ENCODE data around the gene MBP. TPM values are rescaled to one million over a fixed set of nuclear protein-coding genes. Genes with fewer than 3 reads are reported as not detected.
"Not testable (repeated sequence)": the region's sequence is repeated elsewhere in the genome, so short reads cannot be mapped to it uniquely, and the experiment has no call there.

The MBP gene
- total and polyA plus RNA-seq, 2 donors (not counting 3 experiments of a cell fraction or from before 2014, with no cell fraction given) = 1.7 to 2.3 TPM

DNA sequence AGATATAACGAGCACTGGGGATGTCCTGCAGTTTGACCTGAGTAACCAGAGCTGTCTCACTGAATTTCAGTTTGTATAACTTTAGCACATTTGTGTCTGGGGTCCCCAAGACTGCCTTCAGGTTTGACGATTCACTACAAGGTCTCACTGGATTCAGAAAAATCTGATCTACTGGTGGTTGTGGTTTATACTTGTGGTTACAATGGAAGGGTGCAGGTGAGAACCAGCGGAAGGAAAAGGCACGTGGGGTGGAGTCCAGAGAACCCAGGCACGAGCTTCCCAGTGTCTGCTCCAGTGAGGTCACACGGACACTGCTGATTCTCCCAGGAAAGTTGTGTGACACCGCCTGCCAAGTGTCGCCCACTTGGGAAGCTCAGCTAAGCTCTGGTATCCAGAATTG lies 184.2 kb downstream of the MBP start:
- Histone ChIP-seq H3K4me1 (ENCODE audit: control insufficient read depth, extremely low read depth, insufficient read depth, low read length) (peaks cover 2% of the 10 kb centered on the region), H3K27me3 (ENCODE audit: control insufficient read depth in 2 of 2, insufficient read depth in 2 of 2, low read length in 2 of 2) (no peaks in the 10 kb centered on the region), H3K36me3 (ENCODE audit: control insufficient read depth in 2 of 2, extremely low read depth in 1 of 2, insufficient read depth in 2 of 2, low read length in 2 of 2) (peaks cover 0 to 2% of the 10 kb centered on the region in 2 experiments), H3K27ac (ENCODE audit: insufficient read depth, low read depth, low read length) (no peak overlapping the region), H3K9ac (replicated peaks; ENCODE audit: extremely low read depth, insufficient read depth, low read length) (no peak overlapping the region), H3K4me2 (ENCODE audit: insufficient read depth, low read length) (no peak overlapping the region), H3K79me2 (ENCODE audit: control insufficient read depth, insufficient read depth, low read length) (no peaks in the 10 kb centered on the region), H3K9me1 (replicated peaks; ENCODE audit: control insufficient read depth, extremely low read depth, insufficient read depth, low read length) (no peaks in the 10 kb centered on the region), H3K9me3 (replicated peaks; ENCODE audit: control insufficient read depth, insufficient read depth, low read length) (no peaks in the 10 kb centered on the region), H4K20me1 (replicated peaks; ENCODE audit: control insufficient read depth, extremely low read depth, insufficient read depth, low read length) (no peaks in the 10 kb centered on the region), H2AFZ (ENCODE audit: low read depth, low read length) (no peak overlapping the region), H3K4me3 (replicated peaks in 1 of 3; ENCODE audit: insufficient read depth in 1 of 3, low read depth in 1 of 3, low read length in 3 of 3) (no peak overlapping the region)
- intact Hi-C loops (cut with micrococcal nuclease) = no loop called here
- DNase-seq (ENCODE audit: low read depth, low spot score) (no peak), FAIRE-seq (no peak)
- BruUV-seq (replicated peaks) = no TSS peak
- ChIA-PET CTCF (no interaction called here), POLR2A (no interaction called here)
- TF ChIP-seq, protein P1, sequence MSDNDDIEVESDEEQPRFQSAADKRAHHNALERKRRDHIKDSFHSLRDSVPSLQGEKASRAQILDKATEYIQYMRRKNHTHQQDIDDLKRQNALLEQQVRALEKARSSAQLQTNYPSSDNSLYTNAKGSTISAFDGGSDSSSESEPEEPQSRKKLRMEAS (IDR thresholded peaks at IDR 0.05; ENCODE audit: insufficient read depth, insufficient read length) = no peak
- TF ChIP-seq FOS (IDR thresholded peaks at IDR 0.05; ENCODE audit: borderline replicate concordance, insufficient read depth, low read length) (no peak), EZH2 (IDR thresholded peaks at IDR 0.05; ENCODE audit: borderline replicate concordance, low read depth, low read length, severe bottlenecking) (no peak), POLR2AphosphoS5 (IDR thresholded peaks at IDR 0.05; ENCODE audit: insufficient read depth, low read depth, low read length) (no peak), MYC (IDR thresholded peaks at IDR 0.05; ENCODE audit: low read depth, low read length) (no peak), JUN (IDR thresholded peaks at IDR 0.05; ENCODE audit: borderline replicate concordance, insufficient read depth, insufficient read length, low read depth) (no peak)
- TF ChIP-seq, protein P2, sequence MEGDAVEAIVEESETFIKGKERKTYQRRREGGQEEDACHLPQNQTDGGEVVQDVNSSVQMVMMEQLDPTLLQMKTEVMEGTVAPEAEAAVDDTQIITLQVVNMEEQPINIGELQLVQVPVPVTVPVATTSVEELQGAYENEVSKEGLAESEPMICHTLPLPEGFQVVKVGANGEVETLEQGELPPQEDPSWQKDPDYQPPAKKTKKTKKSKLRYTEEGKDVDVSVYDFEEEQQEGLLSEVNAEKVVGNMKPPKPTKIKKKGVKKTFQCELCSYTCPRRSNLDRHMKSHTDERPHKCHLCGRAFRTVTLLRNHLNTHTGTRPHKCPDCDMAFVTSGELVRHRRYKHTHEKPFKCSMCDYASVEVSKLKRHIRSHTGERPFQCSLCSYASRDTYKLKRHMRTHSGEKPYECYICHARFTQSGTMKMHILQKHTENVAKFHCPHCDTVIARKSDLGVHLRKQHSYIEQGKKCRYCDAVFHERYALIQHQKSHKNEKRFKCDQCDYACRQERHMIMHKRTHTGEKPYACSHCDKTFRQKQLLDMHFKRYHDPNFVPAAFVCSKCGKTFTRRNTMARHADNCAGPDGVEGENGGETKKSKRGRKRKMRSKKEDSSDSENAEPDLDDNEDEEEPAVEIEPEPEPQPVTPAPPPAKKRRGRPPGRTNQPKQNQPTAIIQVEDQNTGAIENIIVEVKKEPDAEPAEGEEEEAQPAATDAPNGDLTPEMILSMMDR (IDR thresholded peaks at IDR 0.05; ENCODE audit: extremely low read depth in 1 of 2, insufficient read depth in 1 of 2, low read depth in 1 of 2, low read length in 2 of 2) = no peak
- dilution Hi-C loops (cut with MboI; ENCODE audit: extremely low pct_ligation_motif_present, low sequenced_read_pairs) = no loop called here

DNA sequence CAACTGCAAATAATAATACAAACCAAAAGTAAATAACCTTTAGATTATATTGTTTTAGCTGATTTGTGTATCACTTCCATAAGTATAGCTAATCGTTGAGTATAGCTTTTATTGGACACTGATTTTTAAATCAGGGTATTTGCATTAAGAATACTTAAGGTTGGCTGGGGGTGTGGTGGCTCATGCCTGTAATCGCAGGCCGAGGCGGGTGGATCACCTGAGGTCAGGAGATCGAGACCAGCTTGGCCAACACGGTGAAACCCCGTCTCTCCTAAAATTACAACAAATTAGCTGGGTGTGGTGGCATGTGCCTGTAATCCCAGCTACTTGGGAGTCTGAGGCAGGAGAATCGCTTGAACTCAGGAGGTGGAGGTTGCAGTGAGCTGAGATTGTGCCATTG lies 188.2 kb downstream of the MBP start:
- H3K27me3 ChIP-seq (ENCODE audit: control insufficient read depth in 2 of 2, insufficient read depth in 2 of 2, low read length in 2 of 2); H3K27ac ChIP-seq (ENCODE audit: insufficient read depth, low read depth, low read length); H3K79me2 ChIP-seq (ENCODE audit: control insufficient read depth, insufficient read depth, low read length); POLR2A ChIA-PET; H4K20me1 ChIP-seq (replicated peaks; ENCODE audit: control insufficient read depth, extremely low read depth, insufficient read depth, low read length); DNase-seq (ENCODE audit: low read depth, low spot score); BruUV-seq (replicated peaks); H3K4me3 ChIP-seq (replicated peaks in 1 of 3; ENCODE audit: insufficient read depth in 1 of 3, low read depth in 1 of 3, low read length in 3 of 3); H2AFZ ChIP-seq (ENCODE audit: low read depth, low read length); H3K9me3 ChIP-seq (replicated peaks; ENCODE audit: control insufficient read depth, insufficient read depth, low read length); FAIRE-seq; intact Hi-C loops (cut with micrococcal nuclease); H3K4me1 ChIP-seq (ENCODE audit: control insufficient read depth, extremely low read depth, insufficient read depth, low read length); H3K9ac ChIP-seq (replicated peaks; ENCODE audit: extremely low read depth, insufficient read depth, low read length); H3K9me1 ChIP-seq (replicated peaks; ENCODE audit: control insufficient read depth, extremely low read depth, insufficient read depth, low read length); dilution Hi-C loops (cut with MboI; ENCODE audit: extremely low pct_ligation_motif_present, low sequenced_read_pairs); H3K4me2 ChIP-seq (ENCODE audit: insufficient read depth, low read length); H3K36me3 ChIP-seq (ENCODE audit: control insufficient read depth in 2 of 2, extremely low read depth in 1 of 2, insufficient read depth in 2 of 2, low read length in 2 of 2): not testable (repeated sequence)
- CTCF ChIA-PET = interaction anchor here (0.8 to 2.5 kb wide), 3 partner anchors 14 to 143 kb away, joined by 3 to 12 read pairs (median 4); no protein-coding TSS in a partner anchor

Data from endothelial cell of umbilical vein (primary cell).